GM21447 (cell line): Measurements from ENCODE around the gene MLLT3.

ENCODE experiments used
- ATAC-seq: cut with Tn5 transposase; IDR thresholded peaks from one replicate; pipeline ENCODE4 v1.9.1; 2021; ENCODE audit not compliant: unreplicated experiment

The MLLT3 gene

GRCh38 chr9:20559231-20559890, 62.9 kb downstream of the MLLT3 start:
- no peak for ATAC-seq

GRCh38 chr9:20558566-20559016, 63.7 kb downstream of the MLLT3 start:
- no peak for ATAC-seq

GRCh38 chr9:20557890-20558565, 64.3 kb downstream of the MLLT3 start:
- no peak for ATAC-seq

GRCh38 chr9:20557285-20557684, 65.0 kb downstream of the MLLT3 start:
- no peak for ATAC-seq

- ATAC-seq, result peak; percentile 48
Measured at GRCh38 chr9:20553558-20554149, 68.6 kb downstream of the MLLT3 start.

GRCh38 chr9:20552874-20553557, 69.3 kb downstream of the MLLT3 start:
- ATAC-seq, result peak; percentile 34

GRCh38 chr9:20551835-20552234, 70.5 kb downstream of the MLLT3 start:
- peak; percentile 74 for ATAC-seq

- ATAC-seq, result no peak
Measured at GRCh38 chr9:20551236-20551635, 71.1 kb downstream of the MLLT3 start.

GRCh38 chr9:20550326-20550725, 72.0 kb downstream of the MLLT3 start:
- no peak for ATAC-seq

- ATAC-seq, result no peak
Measured at GRCh38 chr9:20549053-20549452, 73.2 kb downstream of the MLLT3 start.

- no peak for ATAC-seq
Measured at GRCh38 chr9:20545023-20545622, 77.2 kb downstream of the MLLT3 start.

GRCh38 chr9:20540169-20540863, 82.0 kb downstream of the MLLT3 start:
- no peak for ATAC-seq

- no peak for ATAC-seq
Measured at GRCh38 chr9:20538956-20539355, 83.3 kb downstream of the MLLT3 start.

- no peak for ATAC-seq
Measured at GRCh38 chr9:20538092-20538491, 84.2 kb downstream of the MLLT3 start.

- ATAC-seq, result no peak
Measured at GRCh38 chr9:20537294-20537693, 85.0 kb downstream of the MLLT3 start.

GRCh38 chr9:20532584-20532983, 89.7 kb downstream of the MLLT3 start:
- no peak for ATAC-seq

- ATAC-seq, result no peak
Measured at GRCh38 chr9:20529837-20530236, 92.5 kb downstream of the MLLT3 start.

GRCh38 chr9:20528253-20528652, 94.0 kb downstream of the MLLT3 start:
- ATAC-seq, result no peak

GRCh38 chr9:20526500-20527319, 95.6 kb downstream of the MLLT3 start:
- peak; percentile 76 for ATAC-seq

GRCh38 chr9:20524776-20525175, 97.5 kb downstream of the MLLT3 start:
- ATAC-seq, result no peak
